Keratinocyte (primary cell): ENCODE results near the gene SCYGR2. TPM values are rescaled to one million over a fixed set of nuclear protein-coding genes. Genes with fewer than 3 reads are reported as not detected.

ENCODE experiments used
- DNase-seq: peaks from one replicate; pipeline ENCODE4 v3.0.0-alpha.2; 2011; ENCODE audit warnings: low read depth, missing footprints, low spot score
- FAIRE-seq: peaks from 2 replicates; lab custom pipeline; 2011; peaks lifted over from hg19 to GRCh38; lab: Jason Lieb, UNC
- H2AFZ ChIP-seq: 2 replicates; pipeline ENCODE4 v1.6.0; 2012; ENCODE audit warnings: low read length, control low read depth, inconsistent platforms; ENCODE audit not compliant: control insufficient read depth
- H3K27ac ChIP-seq: 2 replicates; pipeline ENCODE4 v1.5.1; 2011; ENCODE audit warnings: low read length; ENCODE audit not compliant: control insufficient read depth, insufficient read depth
- H3K27me3 ChIP-seq: 3 replicates; pipeline ENCODE4 v1.6.0; 2011; ENCODE audit warnings: low read length; ENCODE audit not compliant: control insufficient read depth, insufficient read depth; ENCODE audit errors: extremely low read depth
- H3K36me3 ChIP-seq, 2 experiments: 2 replicates in 1 of 2; 3 replicates in 1 of 2; pipeline ENCODE4 v1.5.1; 2011; ENCODE audit warnings: low read length in 2 of 2, mild to moderate bottlenecking in 1 of 2; ENCODE audit not compliant: control insufficient read depth in 2 of 2, insufficient read depth in 2 of 2; ENCODE audit errors: extremely low read depth in 1 of 2
- H3K4me1 ChIP-seq: 3 replicates; pipeline ENCODE4 v1.5.1; 2011; ENCODE audit warnings: low read length; ENCODE audit not compliant: control insufficient read depth, insufficient read depth; ENCODE audit errors: extremely low read depth
- H3K4me2 ChIP-seq: 3 replicates; pipeline ENCODE4 v1.6.0; 2011; ENCODE audit warnings: low read depth, low read length; ENCODE audit not compliant: control insufficient read depth, insufficient read depth; ENCODE audit errors: extremely low read depth
- H3K4me3 ChIP-seq, 3 experiments: fragments of 200-600 bp in 1 of 3; sonication (generic) in 1 of 3; 2 replicates in 2 of 3; 3 replicates in 1 of 3; pipeline ENCODE4 v1.5.1; 2011 to 2016; ENCODE audit warnings: low read length in 3 of 3, mild to moderate bottlenecking in 3 of 3, control low read depth in 2 of 3, inconsistent platforms in 1 of 3, low read depth in 1 of 3, mixed read lengths in 1 of 3, mixed run types in 1 of 3, moderate library complexity in 1 of 3; ENCODE audit not compliant: control insufficient read depth in 2 of 3, insufficient read depth in 2 of 3; ENCODE audit errors: extremely low read depth in 1 of 3
- H3K79me2 ChIP-seq: 2 replicates; pipeline ENCODE4 v1.6.0; 2012; ENCODE audit warnings: low read length; ENCODE audit not compliant: control insufficient read depth, insufficient read depth
- H3K9ac ChIP-seq: 3 replicates; pipeline ENCODE4 v1.6.0; 2011; ENCODE audit warnings: low read length; ENCODE audit not compliant: control insufficient read depth, insufficient read depth; ENCODE audit errors: extremely low read depth
- H3K9me1 ChIP-seq: 3 replicates; pipeline ENCODE4 v1.6.0; 2011; ENCODE audit warnings: low read length; ENCODE audit not compliant: control insufficient read depth, insufficient read depth; ENCODE audit errors: extremely low read depth
- H3K9me3 ChIP-seq: 2 replicates; pipeline ENCODE4 v1.5.1; 2012; ENCODE audit warnings: low read depth, low read length; ENCODE audit not compliant: control insufficient read depth
- H4K20me1 ChIP-seq: 3 replicates; pipeline ENCODE4 v1.6.0; 2011; ENCODE audit warnings: low read length; ENCODE audit not compliant: control insufficient read depth, insufficient read depth; ENCODE audit errors: extremely low read depth
- CTCF ChIP-seq, 3 experiments: IDR thresholded peaks in 1 of 3; conservative IDR thresholded peaks in 1 of 3; optimal IDR thresholded peaks in 1 of 3; 2 replicates in 2 of 3; 3 replicates in 1 of 3; pipeline versions ENCODE3 to v1.5.1; 2011; ENCODE audit warnings: low read length in 3 of 3, mild to moderate bottlenecking in 3 of 3, moderate library complexity in 2 of 3, control low read depth in 1 of 3, inconsistent platforms in 1 of 3; ENCODE audit not compliant: insufficient read depth in 2 of 3; ENCODE audit errors: extremely low read depth in 1 of 3
- EZH2 ChIP-seq: IDR thresholded peaks from one replicate; pipeline ENCODE4 v1.6.1; 2012; ENCODE audit warnings: inconsistent platforms, mild to moderate bottlenecking, low read length, moderate library complexity
- dilution Hi-C: fragments of 300-500 bp; cut with MboI; formaldehyde crosslinking; loops from one replicate; pipeline ENCODE4 v1.7.0; 2020; ENCODE audit warnings: low sequenced_read_pairs; ENCODE audit not compliant: extremely low pct_ligation_motif_present
- polyA plus RNA-seq, 5 experiments: library from polyadenylated mRNA; depleted of rRNA in 3 of 5; stranded (reverse) in 3 of 5; stranded (forward) in 1 of 5; unstranded in 1 of 5; fragments of >200 nt; gene quantifications; 1 replicate in 1 of 5; 2 replicates in 3 of 5; 3 replicates in 1 of 5; pipeline versions ENCODE4 v1.2.1 to v1.2.3, GENCODE V29; 2011 to 2012; ENCODE audit warnings: missing spikeins in 2 of 5, low read depth in 1 of 5, low replicate concordance in 1 of 5

The SCYGR2 gene
- polyA plus RNA-seq, 1 donor (not counting 4 experiments of a cell fraction or from before 2014, with no cell fraction given), result not detected

- Histone ChIP-seq H3K4me1 (no peaks in the 10 kb centered on the region), H3K4me2 (no peak overlapping the region), H3K4me3 (no peak overlapping the region), H2AFZ (no peak overlapping the region), H4K20me1 (no peaks in the 10 kb centered on the region), H3K9me1 (no peaks in the 10 kb centered on the region), H3K36me3 (no peaks in the 10 kb centered on the region), H3K27ac (no peak overlapping the region), H3K27me3 (no peaks in the 10 kb centered on the region), H3K9ac (no peak overlapping the region), H3K9me3 (no peaks in the 10 kb centered on the region), H3K79me2 (no peaks in the 10 kb centered on the region)
- no peak for TF ChIP-seq CTCF (optimal IDR thresholded peaks at IDR 0.05 in 1 of 3, IDR thresholded peaks at IDR 0.05 in 1 of 3, conservative IDR thresholded peaks at IDR 0.05 in 1 of 3; ENCODE audit: extremely low read depth in 1 of 3, insufficient read depth in 2 of 3, low read length in 3 of 3)
- no peak for TF ChIP-seq EZH2
- FAIRE-seq (no peak), DNase-seq (no peak)
- dilution Hi-C loops, result no loop called here
These were observed 31.6 kb downstream of the SCYGR2 start for GRCh38 chr2:227630322-227630721.

- FAIRE-seq, result no peak
These were observed 34.1 kb downstream of the SCYGR2 start for GRCh38 chr2:227632827-227633226.

More at GRCh38 chr2:227632827-227633226, 34.1 kb downstream of the SCYGR2 start:
- Histone ChIP-seq H2AFZ (no peak overlapping the region), H3K4me2 (no peak overlapping the region), H3K79me2 (no peaks in the 10 kb centered on the region), H3K36me3 (no peaks in the 10 kb centered on the region), H3K4me3 (no peak overlapping the region), H3K9me3 (no peaks in the 10 kb centered on the region), H3K9ac (no peak overlapping the region), H3K27me3 (no peaks in the 10 kb centered on the region), H3K4me1 (no peaks in the 10 kb centered on the region), H3K9me1 (no peaks in the 10 kb centered on the region), H4K20me1 (no peaks in the 10 kb centered on the region), H3K27ac (no peak overlapping the region)
- dilution Hi-C loops, result no loop called here
- DNase-seq, result no peak
- TF ChIP-seq CTCF (optimal IDR thresholded peaks at IDR 0.05 in 1 of 3, IDR thresholded peaks at IDR 0.05 in 1 of 3, conservative IDR thresholded peaks at IDR 0.05 in 1 of 3; ENCODE audit: extremely low read depth in 1 of 3, insufficient read depth in 2 of 3, low read length in 3 of 3) (no peak), EZH2 (no peak)
